WERI-Rb-1 (cell line): Measurements from ENCODE around the gene RABGAP1L.

Source experiments
- DNase-seq: peaks from one replicate; pipeline ENCODE4 v3.0.0-alpha.2; 2020
- H3K27ac ChIP-seq: fragments of 250-450 bp; sonication (Bioruptor Pico); 2 replicates; pipeline ENCODE4 v1.5.1; 2020; ENCODE audit warnings: mild to moderate bottlenecking, moderate library complexity
- H3K27me3 ChIP-seq: fragments of 250-450 bp; sonication (Bioruptor Pico); 2 replicates; pipeline ENCODE4 v1.5.1; 2021; ENCODE audit warnings: mild to moderate bottlenecking, low read depth, moderate library complexity; ENCODE audit not compliant: insufficient read depth, severe bottlenecking
- H3K36me3 ChIP-seq: fragments of 250-450 bp; sonication (Bioruptor Pico); 2 replicates; pipeline ENCODE4 v1.5.1; 2020; ENCODE audit warnings: mild to moderate bottlenecking, moderate library complexity
- H3K4me3 ChIP-seq: 2 replicates; pipeline ENCODE4 v1.5.1; 2011; ENCODE audit warnings: low read depth, mild to moderate bottlenecking, control low read depth, low read length
- H3K9me3 ChIP-seq: fragments of 250-450 bp; sonication (Bioruptor Pico); 2 replicates; pipeline ENCODE4 v1.5.1; 2021; ENCODE audit warnings: mild to moderate bottlenecking, moderate library complexity; ENCODE audit not compliant: severe bottlenecking
- TF ChIP-seq, protein P1 (sequence below): IDR thresholded peaks from 2 replicates; pipeline ENCODE4 v1.5.1; 2011; ENCODE audit warnings: low read depth, mild to moderate bottlenecking, control low read depth, inconsistent platforms, low read length

RABGAP1L gene

GRCh38 chr1:174157157-174157806 lies 2.0 kb upstream of the RABGAP1L start:
- TF ChIP-seq, protein P1, sequence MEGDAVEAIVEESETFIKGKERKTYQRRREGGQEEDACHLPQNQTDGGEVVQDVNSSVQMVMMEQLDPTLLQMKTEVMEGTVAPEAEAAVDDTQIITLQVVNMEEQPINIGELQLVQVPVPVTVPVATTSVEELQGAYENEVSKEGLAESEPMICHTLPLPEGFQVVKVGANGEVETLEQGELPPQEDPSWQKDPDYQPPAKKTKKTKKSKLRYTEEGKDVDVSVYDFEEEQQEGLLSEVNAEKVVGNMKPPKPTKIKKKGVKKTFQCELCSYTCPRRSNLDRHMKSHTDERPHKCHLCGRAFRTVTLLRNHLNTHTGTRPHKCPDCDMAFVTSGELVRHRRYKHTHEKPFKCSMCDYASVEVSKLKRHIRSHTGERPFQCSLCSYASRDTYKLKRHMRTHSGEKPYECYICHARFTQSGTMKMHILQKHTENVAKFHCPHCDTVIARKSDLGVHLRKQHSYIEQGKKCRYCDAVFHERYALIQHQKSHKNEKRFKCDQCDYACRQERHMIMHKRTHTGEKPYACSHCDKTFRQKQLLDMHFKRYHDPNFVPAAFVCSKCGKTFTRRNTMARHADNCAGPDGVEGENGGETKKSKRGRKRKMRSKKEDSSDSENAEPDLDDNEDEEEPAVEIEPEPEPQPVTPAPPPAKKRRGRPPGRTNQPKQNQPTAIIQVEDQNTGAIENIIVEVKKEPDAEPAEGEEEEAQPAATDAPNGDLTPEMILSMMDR = no peak
- no peaks in the 10 kb centered on the region for H3K27me3 ChIP-seq
- no peaks in the 10 kb centered on the region for H3K36me3 ChIP-seq
- H3K27ac ChIP-seq = no peak overlapping the region
- no peak for DNase-seq
- no peaks in the 10 kb centered on the region for H3K9me3 ChIP-seq
- H3K4me3 ChIP-seq = no peak overlapping the region

- TF ChIP-seq, protein P1 = no peak
- DNase-seq = no peak
- Histone ChIP-seq H3K27me3 (no peaks in the 10 kb centered on the region), H3K4me3 (peak overlapping the region; percentile 95), H3K27ac (peak overlapping the region; percentile 75), H3K9me3 (no peaks in the 10 kb centered on the region), H3K36me3 (no peaks in the 10 kb centered on the region)
These were observed 511 bp upstream of the RABGAP1L start for GRCh38 chr1:174158767-174159251.

DNA sequence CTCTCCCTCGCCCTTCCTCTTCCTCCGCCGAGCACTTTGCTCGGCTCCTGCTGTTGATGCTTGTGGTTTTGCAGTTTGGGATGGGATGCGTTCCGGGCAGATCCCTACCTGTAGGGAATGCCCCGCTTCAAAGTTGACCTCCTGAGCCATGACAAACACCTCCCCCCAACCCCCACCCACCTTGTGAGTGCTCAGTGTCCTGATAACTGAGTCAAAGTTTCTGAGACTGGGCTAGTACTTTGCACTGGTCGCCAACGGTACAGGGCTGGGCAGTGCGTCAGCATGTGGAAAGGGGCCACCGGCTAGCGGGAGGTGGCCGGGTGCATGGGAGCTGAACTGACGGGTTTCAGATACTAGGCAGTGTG lies 771 bp downstream of the RABGAP1L start:
- TF ChIP-seq, protein P1 = no peak
- no peaks in the 10 kb centered on the region for H3K9me3 ChIP-seq
- DNase-seq = peak; percentile 19
- H3K36me3 ChIP-seq = no peaks in the 10 kb centered on the region
- peak overlapping the region; percentile 95 for H3K4me3 ChIP-seq
- H3K27me3 ChIP-seq = no peaks in the 10 kb centered on the region
- H3K27ac ChIP-seq = peak overlapping the region; percentile 79

- Histone ChIP-seq H3K27me3 (no peaks in the 10 kb centered on the region), H3K27ac (no peak overlapping the region), H3K9me3 (no peaks in the 10 kb centered on the region), H3K4me3 (no peak overlapping the region), H3K36me3 (no peaks in the 10 kb centered on the region)
- DNase-seq = no peak
- TF ChIP-seq, protein P1 = no peak
These were observed 1.3 kb downstream of the RABGAP1L start for GRCh38 chr1:174160603-174161002.

- TF ChIP-seq, protein P1 = no peak
- Histone ChIP-seq H3K36me3 (no peaks in the 10 kb centered on the region), H3K4me3 (no peak overlapping the region), H3K9me3 (no peaks in the 10 kb centered on the region), H3K27me3 (no peaks in the 10 kb centered on the region), H3K27ac (no peak overlapping the region)
- no peak for DNase-seq
These were observed 2.5 kb downstream of the RABGAP1L start for GRCh38 chr1:174161813-174162212.

- H3K36me3 ChIP-seq = no peaks in the 10 kb centered on the region; the same call in 1 of the 2 replicates
- no peak for DNase-seq
These were observed 5.5 kb downstream of the RABGAP1L start for GRCh38 chr1:174164826-174165225.

More at GRCh38 chr1:174164826-174165225, 5.5 kb downstream of the RABGAP1L start:
- Histone ChIP-seq H3K27me3 (no peaks in the 10 kb centered on the region), H3K4me3 (no peak overlapping the region), H3K27ac (no peak overlapping the region), H3K9me3 (no peaks in the 10 kb centered on the region)
- TF ChIP-seq, protein P1 = no peak
